COLO668 (cell line): ENCODE data around the gene TMED10.
"Not testable (repeated sequence)": the region's sequence is repeated elsewhere in the genome, so short reads cannot be mapped to it uniquely, and the experiment has no call there.

Source experiments
- DNase-seq: peaks from one replicate; lab custom pipeline; 2025; ENCODE audit not compliant: unreplicated experiment; lab: John Stamatoyannopoulos, UW

Gene TMED10

DNA sequence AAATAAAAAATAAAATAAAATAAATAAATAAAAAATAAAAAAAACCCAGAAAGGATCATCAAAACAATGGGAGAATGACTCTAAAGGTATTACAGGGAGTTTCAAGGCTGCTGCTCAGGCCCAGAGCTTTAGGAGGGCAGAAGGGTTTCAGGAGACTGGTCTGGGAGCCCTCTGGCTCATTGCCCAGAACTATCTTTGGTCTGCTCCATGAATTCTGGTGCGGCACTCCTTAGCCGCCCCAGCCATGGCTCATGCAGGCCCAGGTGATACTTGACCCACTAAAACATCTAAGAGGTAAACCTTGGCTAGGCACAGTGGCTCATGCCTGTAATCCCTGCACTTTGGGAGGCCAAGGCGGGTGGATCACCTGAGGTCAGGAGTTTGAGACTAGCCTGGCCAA is 14.7 kb upstream of the TMED10 start:
- DNase-seq: no peak

- no peak for DNase-seq
These were observed 13.6 kb upstream of the TMED10 start for GRCh38 chr14:75190023-75190422.

- DNase-seq: no peak
These were observed 12.3 kb upstream of the TMED10 start for GRCh38 chr14:75188520-75189268.

DNA sequence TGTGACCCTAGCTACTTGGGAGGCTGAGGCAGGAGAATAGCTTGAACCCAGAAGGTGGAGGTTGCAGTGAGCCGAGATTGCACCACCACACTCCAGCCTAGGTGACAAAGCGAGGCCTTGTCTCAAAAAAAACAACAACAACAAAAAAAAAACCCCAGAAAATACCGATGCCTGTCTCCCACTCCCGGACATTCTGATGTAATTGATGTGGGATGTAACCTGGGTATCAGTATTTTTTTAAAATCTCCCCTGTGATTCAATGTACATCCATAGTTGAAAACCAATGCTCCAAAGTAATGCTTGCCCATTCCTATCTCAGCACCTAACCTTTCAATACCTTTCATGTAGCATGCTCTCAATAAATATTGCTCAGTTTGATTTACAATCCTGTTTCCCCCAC is 11.7 kb upstream of the TMED10 start:
- DNase-seq: no peak

DNA sequence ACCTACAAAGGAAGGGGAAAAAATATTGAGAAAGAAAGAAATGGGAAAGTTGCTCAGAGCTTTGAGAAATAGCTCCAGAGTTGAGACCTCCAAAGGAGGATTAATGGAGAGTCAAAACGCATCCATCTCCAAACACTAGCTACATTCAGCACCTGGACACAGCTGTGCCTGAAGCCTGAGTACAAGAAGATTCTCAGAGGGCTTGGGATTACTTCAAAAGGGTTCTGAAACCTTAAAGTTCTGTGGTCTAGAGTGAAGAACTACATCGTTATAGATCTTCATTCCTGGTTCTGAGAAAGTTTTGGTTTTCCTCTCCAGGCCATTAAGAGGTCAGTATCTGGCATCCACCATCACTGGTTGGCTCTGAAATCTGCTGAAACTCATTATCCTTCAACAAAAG is 10.5 kb upstream of the TMED10 start:
- DNase-seq: no peak

DNA sequence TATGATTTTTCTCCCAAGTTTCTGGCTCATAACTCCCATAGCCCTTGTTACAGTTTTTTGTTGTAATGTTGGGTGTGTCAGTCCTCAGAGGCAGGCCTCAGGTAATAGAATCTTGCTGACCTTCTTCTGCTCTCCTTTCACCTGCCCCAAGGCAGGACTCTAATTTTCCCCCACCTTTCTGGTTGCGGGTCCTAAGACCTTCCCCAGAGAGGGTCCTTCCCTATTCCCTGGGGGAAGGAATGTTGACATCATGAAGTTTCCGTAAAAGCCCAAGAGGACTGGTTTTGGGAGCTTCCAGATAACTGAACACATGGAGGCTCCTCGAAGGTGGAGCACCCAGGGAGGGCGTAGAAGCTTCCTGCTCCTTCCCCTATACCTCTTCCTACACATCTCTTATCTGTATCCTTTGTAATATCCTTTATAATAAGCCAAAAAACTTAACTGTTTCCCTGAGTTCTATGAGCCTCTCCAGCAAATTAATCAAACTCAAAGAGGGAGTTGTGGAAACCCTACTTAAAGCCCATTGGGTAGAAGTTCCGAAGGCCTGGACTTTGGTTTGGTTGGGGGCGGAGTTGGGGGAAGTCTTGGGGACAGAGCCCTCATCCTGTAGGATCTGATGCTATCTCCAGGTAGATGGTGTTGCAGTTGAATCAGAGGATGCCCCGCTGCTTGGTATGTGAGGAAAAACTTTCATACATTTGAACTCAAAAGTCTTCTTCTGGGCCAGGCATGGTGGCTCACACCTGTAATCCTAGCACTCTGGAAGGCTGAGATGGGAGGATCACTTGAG is 9.0 kb upstream of the TMED10 start:
- no peak for DNase-seq

DNA sequence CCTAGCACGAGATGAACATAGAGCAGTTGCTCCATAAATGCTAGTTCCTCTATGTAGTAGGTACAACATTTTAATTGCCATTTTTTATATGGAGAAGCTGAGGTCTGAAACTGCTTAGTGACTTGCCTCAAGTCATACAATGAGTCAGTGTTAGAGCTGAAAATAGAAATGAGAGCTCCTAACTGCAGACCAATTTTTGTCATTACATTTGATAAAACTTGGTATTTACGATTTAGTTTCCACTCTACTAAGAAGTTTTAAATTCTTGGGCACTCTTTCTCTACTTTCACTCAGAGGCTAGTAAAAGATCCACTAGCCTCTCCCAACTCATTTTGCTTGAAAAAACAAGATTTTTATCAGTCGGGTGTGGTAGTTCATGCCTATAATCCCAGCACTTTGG is 8.1 kb upstream of the TMED10 start:
- DNase-seq: no peak

- DNase-seq: no peak
These were observed 7.6 kb upstream of the TMED10 start for GRCh38 chr14:75184039-75184438.

DNA sequence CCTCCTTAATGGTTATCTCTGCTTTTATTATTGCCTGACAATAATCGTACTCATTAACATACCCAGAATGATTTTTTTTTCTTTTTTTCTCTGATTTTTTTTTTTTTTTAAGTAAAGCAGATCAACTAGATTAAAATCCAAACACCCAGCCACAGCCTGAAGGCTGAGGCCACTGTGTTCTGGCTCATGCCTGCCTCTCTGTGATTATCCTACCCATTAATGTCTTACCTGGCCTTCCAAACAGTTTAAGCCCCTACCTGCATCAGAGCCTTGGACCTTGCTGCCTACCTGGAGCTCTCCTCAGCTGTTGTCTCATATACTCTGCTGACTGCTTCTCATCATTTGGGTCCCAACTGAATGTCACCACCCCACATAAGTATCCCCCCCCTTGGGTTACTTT is 6.8 kb upstream of the TMED10 start:
- DNase-seq: no peak

DNA sequence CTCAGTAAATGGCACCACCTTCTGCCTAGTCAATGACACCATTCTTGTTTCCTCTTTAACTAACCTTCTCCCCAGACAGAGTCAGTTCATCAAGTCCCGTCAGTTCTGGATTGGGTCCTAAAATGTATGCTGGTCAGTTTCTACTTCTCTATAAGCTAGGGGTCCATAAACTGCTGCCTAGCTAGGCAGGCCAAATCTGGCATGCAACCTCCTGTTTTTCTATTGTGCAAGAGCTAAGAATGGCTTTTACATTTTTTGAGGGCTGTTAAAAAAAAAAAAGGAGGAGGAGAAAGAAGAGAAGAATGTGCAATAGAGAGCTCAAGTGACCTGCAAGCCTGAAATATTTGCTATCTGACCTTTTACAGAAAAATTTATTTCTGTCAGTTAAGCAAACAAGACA is 6.4 kb upstream of the TMED10 start:
- DNase-seq: no peak

DNA sequence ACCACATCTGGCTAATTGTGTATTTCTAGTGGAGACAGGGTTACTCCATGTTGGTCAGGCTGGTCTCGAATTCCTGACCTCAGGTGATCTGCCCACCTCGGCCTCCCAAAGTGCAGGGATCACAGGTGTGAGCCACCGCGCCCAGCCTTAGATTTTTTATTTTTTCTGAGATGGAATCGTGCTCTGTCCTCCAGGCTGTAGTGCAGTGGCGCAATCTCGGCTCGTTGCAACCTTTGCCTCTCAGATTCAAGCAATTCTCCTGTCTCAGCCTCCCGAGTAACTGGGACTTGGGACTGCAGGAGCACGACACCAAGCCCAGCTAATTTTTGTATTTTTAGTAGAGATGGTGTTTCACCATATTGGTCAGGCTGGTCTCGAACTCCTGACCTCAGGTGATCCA is 5.8 kb upstream of the TMED10 start:
- not testable (repeated sequence) for DNase-seq

DNA sequence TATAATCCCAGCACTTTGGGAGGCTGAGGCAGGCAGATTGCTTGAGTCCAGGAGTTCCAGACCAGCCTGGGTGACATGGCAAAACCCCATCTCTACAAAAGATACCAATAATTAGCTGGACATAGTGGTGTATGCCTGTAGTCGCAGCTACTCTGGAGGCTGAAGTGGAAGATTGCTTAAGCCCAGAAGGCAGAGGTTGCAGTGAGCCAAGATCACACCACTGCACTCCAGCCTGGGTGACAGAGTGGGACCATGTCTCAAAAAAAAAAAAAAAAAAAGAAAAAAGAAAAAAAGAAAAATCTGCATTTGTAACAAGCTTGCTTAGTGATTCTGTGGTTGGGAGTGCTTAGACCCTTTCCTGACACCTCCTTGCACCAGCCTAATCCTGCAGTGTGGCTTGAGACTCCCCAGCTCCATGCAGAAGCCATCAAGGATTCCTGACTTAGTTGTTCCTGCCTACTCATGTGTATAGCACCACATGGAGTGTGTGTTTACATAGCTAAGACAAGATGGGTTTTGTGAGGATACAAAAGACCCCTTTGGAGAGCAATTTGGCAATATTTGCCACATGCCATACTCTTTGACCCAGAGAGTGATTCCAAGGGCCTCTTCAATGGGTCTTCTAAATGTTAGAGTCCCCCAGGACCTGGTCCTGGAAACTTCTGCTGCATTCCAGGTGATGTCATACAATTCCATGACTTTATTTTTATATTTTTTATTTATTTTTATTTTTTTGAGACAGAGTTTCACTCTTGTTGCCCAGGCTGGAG is 5.1 kb upstream of the TMED10 start:
- no peak for DNase-seq

DNA sequence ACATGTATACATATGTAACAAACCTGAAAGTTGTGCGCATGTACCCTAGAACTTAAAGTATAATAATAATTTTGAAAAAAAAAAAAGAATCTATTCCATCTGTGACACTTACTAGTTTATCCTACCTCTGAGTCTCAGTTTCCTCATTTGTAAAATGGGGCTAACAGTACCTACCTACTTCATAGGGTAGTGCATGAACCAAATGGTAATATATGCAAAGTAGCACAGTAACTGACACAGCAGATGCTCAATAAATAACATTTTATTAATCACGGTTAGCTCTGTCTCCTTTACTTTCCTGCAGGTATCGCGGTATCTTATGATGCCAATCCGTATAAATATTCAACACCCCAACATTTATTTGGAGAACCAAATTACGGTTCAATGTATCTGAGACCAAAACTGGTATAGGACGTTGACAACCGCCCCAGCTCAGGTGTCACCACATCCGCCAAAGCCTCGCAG is 703 bp downstream of the TMED10 start:
- no peak for DNase-seq

DNA sequence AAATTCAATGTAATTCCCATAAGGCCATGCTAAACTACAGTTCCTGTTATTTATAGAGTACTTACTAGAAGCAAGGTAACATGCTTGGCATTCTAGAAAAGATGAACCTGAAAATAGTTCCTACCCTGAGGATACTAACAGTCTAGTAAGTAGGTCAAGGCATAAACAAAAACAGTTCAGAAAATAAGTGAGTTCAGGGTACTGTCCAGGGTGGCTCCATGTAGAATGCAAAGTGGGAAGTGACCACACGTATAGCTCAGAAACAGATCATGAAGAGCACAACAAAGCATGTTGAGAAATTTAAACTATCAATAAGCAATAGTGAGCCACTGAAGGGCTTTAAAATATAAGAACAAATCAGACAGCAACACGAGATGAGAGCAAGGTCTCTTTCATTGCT is 2.3 kb downstream of the TMED10 start:
- no peak for DNase-seq

DNA sequence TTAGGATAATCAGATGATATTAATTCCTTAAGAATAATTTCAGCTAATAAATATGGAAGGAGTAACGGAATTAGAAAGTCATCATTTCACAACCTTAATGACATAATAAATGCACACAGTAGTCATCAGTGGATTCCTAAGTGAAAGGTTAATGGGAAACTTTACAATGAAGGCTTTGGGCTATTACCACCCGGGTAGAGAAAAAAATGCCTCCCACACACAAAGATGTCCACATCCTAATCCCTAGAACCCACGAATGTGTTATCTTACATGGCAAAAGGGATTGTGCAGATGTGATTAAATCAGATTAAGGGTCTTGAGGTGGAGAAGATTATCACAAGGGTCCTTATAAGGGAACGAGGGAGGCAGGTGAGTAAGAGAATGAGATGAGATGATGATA is 5.6 kb downstream of the TMED10 start:
- DNase-seq: no peak

GRCh38 chr14:75168586-75169335 is 7.7 kb downstream of the TMED10 start:
- no peak for DNase-seq

GRCh38 chr14:75167325-75167724 is 9.1 kb downstream of the TMED10 start:
- no peak for DNase-seq

DNA sequence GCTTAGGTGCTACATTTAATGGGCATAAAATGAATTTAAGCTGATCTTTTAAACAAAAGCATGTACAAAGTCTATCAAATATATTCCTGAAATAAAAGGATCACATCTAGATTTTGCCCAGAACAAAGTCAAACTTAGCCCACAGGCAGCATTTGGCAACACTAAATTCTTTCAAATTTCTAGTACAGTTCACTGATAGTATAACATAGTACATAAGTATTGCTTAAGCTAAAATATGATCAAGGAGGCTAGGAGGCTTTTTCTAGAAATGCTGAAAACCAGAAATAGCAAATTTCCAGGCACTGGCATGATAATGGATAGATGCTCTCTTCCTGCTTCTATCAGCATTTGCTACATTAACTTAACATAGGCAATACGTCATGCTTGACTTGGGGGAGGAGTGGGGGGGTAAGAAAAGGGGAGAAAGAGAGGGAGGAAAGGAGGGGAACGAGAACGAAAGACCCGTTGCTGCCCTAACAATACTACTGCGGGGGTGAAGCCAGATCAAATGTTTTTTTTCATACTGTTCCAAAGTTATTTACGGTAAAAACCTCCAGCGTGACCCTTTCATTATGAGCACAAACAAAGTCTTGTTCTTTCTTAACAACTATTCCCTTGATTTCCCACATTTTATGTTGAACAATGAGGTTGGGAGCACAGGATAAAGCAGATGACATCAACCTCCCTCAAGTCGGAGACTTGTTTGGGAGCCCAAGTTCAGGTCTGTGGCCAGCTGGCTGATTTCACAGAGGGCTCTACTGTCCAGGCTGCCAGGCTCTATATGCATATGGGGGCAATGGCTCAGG is 10.6 kb downstream of the TMED10 start:
- no peak for DNase-seq

GRCh38 chr14:75164809-75165208 is 11.6 kb downstream of the TMED10 start:
- no peak for DNase-seq

DNA sequence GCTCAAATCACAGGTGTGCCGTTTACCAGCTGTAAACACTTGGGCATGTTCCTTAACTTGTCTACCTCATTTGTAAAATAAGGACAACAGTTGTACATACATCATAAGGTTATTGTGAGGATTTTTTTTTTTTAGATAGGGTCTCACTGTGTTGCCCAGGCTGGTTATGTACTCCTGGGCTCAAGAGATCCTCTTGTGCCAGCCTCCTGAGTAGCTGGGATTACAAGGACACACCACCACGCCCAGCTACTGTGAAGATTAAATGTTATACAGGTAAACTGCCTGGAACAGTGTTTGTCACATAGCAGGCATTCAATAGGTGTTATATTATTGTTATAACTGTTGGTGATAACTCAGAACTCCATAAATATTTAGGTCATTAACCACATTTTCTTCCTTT is 12.7 kb downstream of the TMED10 start:
- no peak for DNase-seq
